GM18873 (cell line): ENCODE measurements around the gene PCCA.
"Not testable (repeated sequence)": the region's sequence is repeated elsewhere in the genome, so short reads cannot be mapped to it uniquely, and the experiment has no call there.

ENCODE experiments used
- ATAC-seq: cut with Tn5 transposase; IDR thresholded peaks from one replicate; pipeline ENCODE4 v1.9.1; 2021; ENCODE audit warnings: mild to moderate bottlenecking, moderate library complexity, moderate number of reproducible peaks; ENCODE audit not compliant: unreplicated experiment, low FRiP score

Gene PCCA

GRCh38 chr13:100341327-100341726 lies 252.4 kb downstream of the PCCA start:
- no peak for ATAC-seq

- ATAC-seq = no peak
Observed at GRCh38 chr13:100344544-100344943, 255.7 kb downstream of the PCCA start.

- ATAC-seq = no peak
Observed at GRCh38 chr13:100347968-100348367, 259.1 kb downstream of the PCCA start.

- ATAC-seq = no peak
Observed at GRCh38 chr13:100349594-100349993, 260.7 kb downstream of the PCCA start.

GRCh38 chr13:100350601-100351000 lies 261.7 kb downstream of the PCCA start:
- no peak for ATAC-seq

GRCh38 chr13:100356426-100356825 lies 267.5 kb downstream of the PCCA start:
- ATAC-seq = no peak

- ATAC-seq = no peak
Observed at GRCh38 chr13:100356889-100357288, 268.0 kb downstream of the PCCA start.

- ATAC-seq = no peak
Observed at GRCh38 chr13:100357764-100358163, 268.9 kb downstream of the PCCA start.

GRCh38 chr13:100361504-100361903 lies 272.6 kb downstream of the PCCA start:
- no peak for ATAC-seq

GRCh38 chr13:100362371-100362770 lies 273.5 kb downstream of the PCCA start:
- no peak for ATAC-seq

- ATAC-seq = no peak
Observed at GRCh38 chr13:100362781-100363180, 273.9 kb downstream of the PCCA start.

- ATAC-seq = no peak
Observed at GRCh38 chr13:100363285-100363711, 274.4 kb downstream of the PCCA start.

- ATAC-seq = no peak
Observed at GRCh38 chr13:100363874-100364273, 275.0 kb downstream of the PCCA start.

- ATAC-seq = no peak
Observed at GRCh38 chr13:100364591-100364990, 275.7 kb downstream of the PCCA start.

GRCh38 chr13:100365680-100366079 lies 276.8 kb downstream of the PCCA start:
- no peak for ATAC-seq

GRCh38 chr13:100378533-100378932 lies 289.6 kb downstream of the PCCA start:
- ATAC-seq = no peak

GRCh38 chr13:100381595-100382224 lies 292.8 kb downstream of the PCCA start:
- ATAC-seq = no peak

GRCh38 chr13:100382785-100383184 lies 293.9 kb downstream of the PCCA start:
- no peak for ATAC-seq

GRCh38 chr13:100387416-100387815 lies 298.5 kb downstream of the PCCA start:
- no peak for ATAC-seq

- ATAC-seq = not testable (repeated sequence)
Observed at GRCh38 chr13:100388150-100388549, 299.3 kb downstream of the PCCA start.

- no peak for ATAC-seq
Observed at GRCh38 chr13:100388923-100389322, 300.0 kb downstream of the PCCA start.

GRCh38 chr13:100389617-100390016 lies 300.7 kb downstream of the PCCA start:
- ATAC-seq = no peak
